ENCODE measurements around the gene OR8B2.

- TF ChIP-seq PPARA (CRISPR knock-in tag; IDR thresholded peaks at IDR 0.05; ENCODE audit: borderline replicate concordance) (no peak), PATZ1 (CRISPR knock-in tag; IDR thresholded peaks at IDR 0.05; ENCODE audit: borderline replicate concordance) (no peak), TOX (CRISPR knock-in tag; IDR thresholded peaks at IDR 0.05; ENCODE audit: borderline replicate concordance) (no peak), ZNF565 (CRISPR knock-in tag; conservative IDR thresholded peaks at IDR 0.05; ENCODE audit: low read depth) (no peak)
Measured at GRCh38 chr11:124344346-124344745, 40.0 kb downstream of the OR8B2 start.

Measured in SK-N-SH treated with all-trans-retinoic acid at 6 μM for 48 hours (cell line).